HCT116 (cell line): ENCODE measurements around the gene GOLGA8B. TPM values are rescaled to one million over a fixed set of nuclear protein-coding genes. Genes with fewer than 3 reads are reported as not detected.
A peak's percentile ranks its signal among the peaks of the same experiment; 100 is the strongest.

Source experiments
- ATAC-seq: fragments of 200-7000 bp; cut with Tn5 transposase; 2 replicates; pipeline ENCODE4 v1.9.1; 2020; ENCODE audit warnings: mild to moderate bottlenecking, moderate library complexity
- BruUV-seq: library from RNA; stranded (reverse); fragments of 400-500 nt; replicated peaks from 2 replicates; lab custom pipeline; 2021; lab: Mats Ljungman, UMichigan
- CTCF ChIA-PET: fragments of 300-600 bp; sonication (Branson Sonifier 250); formaldehyde crosslinking; loops from one replicate; lab custom pipeline; 2021; ENCODE audit warnings: antibody characterized with exemption; lab: Charles Lee
- POLR2A ChIA-PET: fragments of 300-600, 350-600 bp; sonication (Branson Sonifier 250); formaldehyde crosslinking; loops from one replicate; lab custom pipeline; 2021; ENCODE audit warnings: antibody characterized with exemption; lab: Charles Lee
- RAD21 ChIA-PET, 2 experiments: fragments of 300-600 bp; sonication (Branson Sonifier 250); formaldehyde crosslinking; loops; one replicate each; lab custom pipeline; 2023; ENCODE audit warnings: low total read pairs in 2 of 2; ENCODE audit not compliant: uncharacterized antibody in 2 of 2, unreplicated experiment in 2 of 2, low non-redundant PET in 1 of 2; lab: Charles Lee
- DNase-seq: peaks from one replicate; pipeline ENCODE4 v3.0.0-alpha.2; 2010; ENCODE audit warnings: low read depth, low spot score
- H2AFZ ChIP-seq: fragments of 200-600 bp; shearing (Covaris generic), sonication (generic); 2 replicates; pipeline ENCODE4 v1.6.1; 2017; ENCODE audit warnings: low read depth, mixed run types, mixed read lengths, antibody characterized with exemption, low read length; ENCODE audit not compliant: poor library complexity, severe bottlenecking
- H3K27ac ChIP-seq: 2 replicates; pipeline ENCODE4 v1.5.1; 2012; ENCODE audit warnings: low read depth, low read length
- H3K27me3 ChIP-seq: fragments of 200-600 bp; sonication (generic); 2 replicates; pipeline ENCODE4 v1.6.1; 2016; ENCODE audit warnings: mixed run types, low read length, mixed read lengths; ENCODE audit not compliant: insufficient read depth
- H3K36me3 ChIP-seq, 2 experiments: fragments of 200-500 bp in 1 of 2; fragments of 200-600 bp in 1 of 2; sonication (Bioruptor generic) in 1 of 2; sonication (generic) in 1 of 2; 2 replicates each; pipeline versions ENCODE4 v1.5.1 to v1.6.1; 2014 to 2016; ENCODE audit warnings: low read length in 2 of 2, inconsistent platforms in 1 of 2, mixed read lengths in 1 of 2, mixed run types in 1 of 2; ENCODE audit not compliant: insufficient read depth in 2 of 2, control insufficient read depth in 1 of 2
- H3K4me1 ChIP-seq, 2 experiments: fragments of 200-600 bp in 1 of 2; sonication (generic) in 1 of 2; 2 replicates each; pipeline versions ENCODE4 v1.5.1 to v1.6.1; 2012 to 2017; ENCODE audit warnings: low read length in 2 of 2, inconsistent platforms in 1 of 2, mild to moderate bottlenecking in 1 of 2, mixed read lengths in 1 of 2, mixed run types in 1 of 2, moderate library complexity in 1 of 2; ENCODE audit not compliant: insufficient read depth in 2 of 2, control insufficient read depth in 1 of 2
- H3K4me2 ChIP-seq: fragments of 200-600 bp; sonication (generic); 2 replicates; pipeline ENCODE4 v1.6.1; 2017; ENCODE audit warnings: mixed run types, low read length, mixed read lengths
- H3K4me3 ChIP-seq, 2 experiments: fragments of 200-600 bp in 1 of 2; sonication (generic) in 1 of 2; replicated peaks in 1 of 2; 2 replicates each; pipeline ENCODE4 v1.5.1; 2011 to 2016; ENCODE audit warnings: low read length in 2 of 2, control low read depth in 1 of 2, low read depth in 1 of 2, mild to moderate bottlenecking in 1 of 2, mixed read lengths in 1 of 2, mixed run types in 1 of 2
- H3K79me2 ChIP-seq: fragments of 200-600 bp; sonication (generic); 2 replicates; pipeline ENCODE4 v1.6.1; 2017; ENCODE audit warnings: mild to moderate bottlenecking, mixed run types, low read length, moderate library complexity, mixed read lengths; ENCODE audit not compliant: insufficient read depth
- H3K9ac ChIP-seq: fragments of 200-600 bp; sonication (generic); 2 replicates; pipeline ENCODE4 v1.6.1; 2016; ENCODE audit warnings: low read length, mixed read lengths
- H3K9me2 ChIP-seq: fragments of 200-600 bp; sonication (generic), shearing (Covaris generic); 2 replicates; pipeline ENCODE4 v1.6.1; 2017; ENCODE audit warnings: mixed run types, mild to moderate bottlenecking, moderate library complexity; ENCODE audit not compliant: insufficient read depth
- H3K9me3 ChIP-seq, 2 experiments: fragments of 200-500 bp in 1 of 2; fragments of 200-600 bp in 1 of 2; sonication (Bioruptor generic) in 1 of 2; sonication (generic) in 1 of 2; 2 replicates each; pipeline ENCODE4 v1.6.1; 2014 to 2017; ENCODE audit warnings: low read length in 2 of 2, mixed read lengths in 2 of 2, inconsistent platforms in 1 of 2, low read depth in 1 of 2, mild to moderate bottlenecking in 1 of 2, mixed run types in 1 of 2, moderate library complexity in 1 of 2; ENCODE audit not compliant: control insufficient read depth in 1 of 2, insufficient read depth in 1 of 2
- H4K20me1 ChIP-seq: fragments of 200-600 bp; sonication (generic), shearing (Covaris generic); 2 replicates; pipeline ENCODE4 v1.6.1; 2017; ENCODE audit warnings: mixed run types, mild to moderate bottlenecking, moderate library complexity; ENCODE audit not compliant: insufficient read depth
- EZH2 ChIP-seq: fragments of 200-600 bp; sonication (generic); IDR thresholded peaks from 2 replicates; pipeline ENCODE4 v1.6.1; 2017; ENCODE audit warnings: antibody characterized with exemption, mixed run types
- RAD21 ChIP-seq: IDR thresholded peaks from 2 replicates; pipeline ENCODE4 v1.6.1; 2012; ENCODE audit warnings: low read depth, mild to moderate bottlenecking
- SP1 ChIP-seq: IDR thresholded peaks from 2 replicates; pipeline ENCODE4 v1.6.1; 2012; ENCODE audit warnings: low read depth
- SRF ChIP-seq: IDR thresholded peaks from 2 replicates; pipeline ENCODE4 v1.6.1; 2012; ENCODE audit warnings: low read depth
- TCF7L2 ChIP-seq: IDR thresholded peaks from 2 replicates; pipeline ENCODE4 v1.7.0; 2011; ENCODE audit warnings: borderline replicate concordance, inconsistent platforms; ENCODE audit not compliant: insufficient read depth, insufficient read length; ENCODE audit errors: extremely low read depth
- intact Hi-C: fragments of 100-400 bp; cut with micrococcal nuclease; formaldehyde crosslinking; loops from 2 replicates; pipeline ENCODE4 v1.10.0; 2022
- total RNA-seq: library from RNA; stranded (reverse); gene quantifications from one replicate; pipeline ENCODE4 v1.2.1, GENCODE V29; 2021; ENCODE audit not compliant: unreplicated experiment
- TF ChIP-seq, protein P1 (sequence below), 3 experiments: fragments of 200-600 bp in 1 of 3; sonication (generic) in 1 of 3; IDR thresholded peaks in 2 of 3; conservative IDR thresholded peaks in 1 of 3; 2 replicates each; pipeline ENCODE4 v1.5.1; 2012 to 2017; ENCODE audit warnings: low read depth in 2 of 3, low read length in 2 of 3, antibody characterized with exemption in 1 of 3, borderline replicate concordance in 1 of 3, control low read depth in 1 of 3, mild to moderate bottlenecking in 1 of 3, mixed read lengths in 1 of 3, mixed run types in 1 of 3, moderate library complexity in 1 of 3; ENCODE audit not compliant: insufficient read depth in 1 of 3

Gene GOLGA8B
- total RNA-seq, 1 experiment from 2014 or later, result 69.9 TPM

GRCh38 chr15:34625007-34625406 lies 41.6 kb upstream of the GOLGA8B start:
- intact Hi-C loops, result no loop called here
- Histone ChIP-seq H3K9me2 (no peaks in the 10 kb centered on the region), H3K79me2 (no peaks in the 10 kb centered on the region), H3K4me2 (no peak overlapping the region), H3K9ac (no peak overlapping the region), H3K4me3 (no peak overlapping the region), H3K36me3 (no peaks in the 10 kb centered on the region), H3K4me1 (0 out of 4 replicates have a peak, but pooled peaks cover 0 to 2% of the 10 kb centered on the region in 2 experiments), H2AFZ (no peak overlapping the region), H3K27ac (no peak overlapping the region), H4K20me1 (no peaks in the 10 kb centered on the region), H3K27me3 (peaks cover 9% of the 10 kb centered on the region; the same call in 1 of the 2 replicates), H3K9me3 (no peaks in the 10 kb centered on the region)
- ChIA-PET RAD21 (no interaction called here), CTCF (no interaction called here), POLR2A (no interaction called here)
- BruUV-seq, result no TSS peak
- no peak for TF ChIP-seq SRF
- no peak for TF ChIP-seq EZH2
- DNase-seq, result no peak
- no peak for ATAC-seq

- peak; percentile 58 for ATAC-seq
- no peak overlapping the region for H3K4me2 ChIP-seq
- ChIA-PET RAD21 (no interaction called here), CTCF (interaction anchor here (0.7 to 3.3 kb wide), 14 partner anchors 8 to 822 kb away, joined by 3 to 56 read pairs (median 4); partner anchors contain the start of gene AQR), POLR2A (interaction anchor here (0.7 to 1.4 kb wide), 2 partner anchors 19 to 348 kb away, joined by 3 to 4 read pairs; partner anchors contain the start of gene AQR)
- H4K20me1 ChIP-seq, result no peaks in the 10 kb centered on the region
- peaks cover 30% of the 10 kb centered on the region; the same call in 1 of the 2 replicates for H3K27me3 ChIP-seq
- intact Hi-C loops, result loop anchor here (1.0 kb wide), 1 partner anchor 299 kb away; no protein-coding TSS in a partner anchor
- DNase-seq, result peak; percentile 13
- no peaks in the 10 kb centered on the region for H3K79me2 ChIP-seq
- H2AFZ ChIP-seq, result peak overlapping the region; percentile 81
- H3K9me2 ChIP-seq, result no peaks in the 10 kb centered on the region
- no TSS peak for BruUV-seq
- no peak overlapping the region for H3K27ac ChIP-seq
- H3K4me1 ChIP-seq, result 0 out of 4 replicates have a peak, but pooled peaks cover 0 to 1% of the 10 kb centered on the region in 2 experiments
- no peaks in the 10 kb centered on the region for H3K36me3 ChIP-seq
- no peak overlapping the region for H3K9ac ChIP-seq
- no peak overlapping the region for H3K4me3 ChIP-seq
- no peak for TF ChIP-seq EZH2
- TF ChIP-seq TCF7L2, result no peak
- TF ChIP-seq, protein P1, sequence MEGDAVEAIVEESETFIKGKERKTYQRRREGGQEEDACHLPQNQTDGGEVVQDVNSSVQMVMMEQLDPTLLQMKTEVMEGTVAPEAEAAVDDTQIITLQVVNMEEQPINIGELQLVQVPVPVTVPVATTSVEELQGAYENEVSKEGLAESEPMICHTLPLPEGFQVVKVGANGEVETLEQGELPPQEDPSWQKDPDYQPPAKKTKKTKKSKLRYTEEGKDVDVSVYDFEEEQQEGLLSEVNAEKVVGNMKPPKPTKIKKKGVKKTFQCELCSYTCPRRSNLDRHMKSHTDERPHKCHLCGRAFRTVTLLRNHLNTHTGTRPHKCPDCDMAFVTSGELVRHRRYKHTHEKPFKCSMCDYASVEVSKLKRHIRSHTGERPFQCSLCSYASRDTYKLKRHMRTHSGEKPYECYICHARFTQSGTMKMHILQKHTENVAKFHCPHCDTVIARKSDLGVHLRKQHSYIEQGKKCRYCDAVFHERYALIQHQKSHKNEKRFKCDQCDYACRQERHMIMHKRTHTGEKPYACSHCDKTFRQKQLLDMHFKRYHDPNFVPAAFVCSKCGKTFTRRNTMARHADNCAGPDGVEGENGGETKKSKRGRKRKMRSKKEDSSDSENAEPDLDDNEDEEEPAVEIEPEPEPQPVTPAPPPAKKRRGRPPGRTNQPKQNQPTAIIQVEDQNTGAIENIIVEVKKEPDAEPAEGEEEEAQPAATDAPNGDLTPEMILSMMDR (IDR thresholded peaks at IDR 0.05 in 2 of 3, conservative IDR thresholded peaks at IDR 0.05 in 1 of 3; ENCODE audit: borderline replicate concordance in 1 of 3, insufficient read depth in 1 of 3, low read depth in 2 of 3, low read length in 2 of 3), result peak; percentile 17 to 63 (median 32); a peak in 4 of 6 replicates
- TF ChIP-seq RAD21, result peak; percentile 60
- TF ChIP-seq SP1, result no peak
- no peaks in the 10 kb centered on the region for H3K9me3 ChIP-seq
Measured at GRCh38 chr15:34621675-34622074, 38.2 kb upstream of the GOLGA8B start.
